OCI-LY7 (cell line): ENCODE measurements around the gene IRF2BP2. TPM values are rescaled to one million over a fixed set of nuclear protein-coding genes. Genes with fewer than 3 reads are reported as not detected.

Source experiments
- BruUV-seq: library from RNA; stranded (reverse); fragments of 400-500 nt; replicated peaks from 2 replicates; lab custom pipeline; 2021; lab: Mats Ljungman, UMichigan
- CTCF ChIA-PET: fragments of 300-600 bp; sonication (Branson Sonifier 250); formaldehyde crosslinking; loops from one replicate; lab custom pipeline; 2022; ENCODE audit warnings: antibody characterized with exemption; ENCODE audit not compliant: unreplicated experiment; lab: Charles Lee
- POLR2A ChIA-PET: fragments of 300-600 bp; sonication (Branson Sonifier 250); formaldehyde crosslinking; loops from one replicate; lab custom pipeline; 2022; ENCODE audit warnings: antibody characterized with exemption; lab: Charles Lee
- DNase-seq: peaks from one replicate; pipeline ENCODE4 v3.0.0-alpha.2; 2015; ENCODE audit warnings: low spot score
- H2AFZ ChIP-seq: fragments of 200-600 bp; sonication (generic), shearing (Covaris generic); 2 replicates; pipeline ENCODE4 v1.6.1; 2014; ENCODE audit warnings: mild to moderate bottlenecking, antibody characterized with exemption, low read length, moderate library complexity
- H3K27ac ChIP-seq: fragments of 200-600 bp; sonication (generic); 2 replicates; pipeline ENCODE4 v1.5.1; 2014; ENCODE audit warnings: mixed run types, low read depth, mild to moderate bottlenecking, moderate library complexity, low read length, inconsistent platforms; ENCODE audit not compliant: poor library complexity, severe bottlenecking
- H3K36me3 ChIP-seq: fragments of 200-600 bp; sonication (generic); 2 replicates; pipeline ENCODE4 v1.6.1; 2014; ENCODE audit warnings: mild to moderate bottlenecking, antibody characterized with exemption, low read length, moderate library complexity, mixed read lengths; ENCODE audit not compliant: insufficient read depth
- H3K4me1 ChIP-seq: fragments of 200-600 bp; sonication (generic); 2 replicates; pipeline ENCODE4 v1.5.1; 2014; ENCODE audit warnings: mild to moderate bottlenecking, low read length; ENCODE audit not compliant: insufficient read depth, poor library complexity, severe bottlenecking
- H3K4me2 ChIP-seq: fragments of 200-600 bp; sonication (generic); 2 replicates; pipeline ENCODE4 v1.6.1; 2014; ENCODE audit warnings: mild to moderate bottlenecking, low read length
- H3K4me3 ChIP-seq: fragments of 200-600 bp; sonication (generic); 2 replicates; pipeline ENCODE4 v1.5.1; 2014; ENCODE audit warnings: mild to moderate bottlenecking, low read depth, low read length; ENCODE audit not compliant: poor library complexity, severe bottlenecking
- H3K79me2 ChIP-seq: fragments of 200-600 bp; sonication (generic); 2 replicates; pipeline ENCODE4 v1.6.1; 2016; ENCODE audit warnings: low read depth, mild to moderate bottlenecking, low read length, moderate library complexity, mixed read lengths; ENCODE audit not compliant: insufficient read depth
- H3K9me2 ChIP-seq: fragments of 200-600 bp; sonication (generic); 2 replicates; pipeline ENCODE4 v1.6.1; 2016; ENCODE audit warnings: mild to moderate bottlenecking, low read length, mixed read lengths; ENCODE audit not compliant: insufficient read depth
- H3K9me3 ChIP-seq: fragments of 200-600 bp; sonication (generic); 2 replicates; pipeline ENCODE4 v1.6.1; 2014; ENCODE audit warnings: mild to moderate bottlenecking, mixed run types, low read length, mixed read lengths
- H4K20me1 ChIP-seq: fragments of 200-600 bp; sonication (generic); 2 replicates; pipeline ENCODE4 v1.6.1; 2014; ENCODE audit warnings: mild to moderate bottlenecking, antibody characterized with exemption, low read length, moderate library complexity, mixed read lengths; ENCODE audit not compliant: insufficient read depth
- EZH2phosphoT487 ChIP-seq: fragments of 200-600 bp; sonication (generic); IDR thresholded peaks from 2 replicates; pipeline ENCODE4 v1.6.1; 2018; ENCODE audit warnings: low read depth, borderline replicate concordance, mild to moderate bottlenecking, mixed run types, antibody characterized with exemption, low read length, moderate library complexity, mixed read lengths
- intact Hi-C: fragments of 100-400 bp; cut with micrococcal nuclease; formaldehyde crosslinking; loops from one replicate; pipeline ENCODE4 v1.10.0; 2022; ENCODE audit not compliant: unreplicated experiment
- total RNA-seq, 2 experiments: library from RNA; depleted of rRNA in 1 of 2; stranded (reverse); fragments of >200 nt in 1 of 2; shearing (Covaris generic) in 1 of 2; gene quantifications; 2 replicates each; pipeline ENCODE4 v1.2.3, GENCODE V29; 2014 to 2022
- TF ChIP-seq, protein P1 (sequence below): fragments of 200-600 bp; sonication (generic); conservative IDR thresholded peaks from 2 replicates; pipeline ENCODE4 v1.5.1; 2014; ENCODE audit warnings: mild to moderate bottlenecking, antibody characterized with exemption, low read length, moderate library complexity, mixed read lengths

Gene IRF2BP2
- total RNA-seq, 2 experiments from 2014 or later, result 40.6 to 65.9 TPM

GRCh38 chr1:234603221-234604204 is 6.5 kb downstream of the IRF2BP2 start:
- TF ChIP-seq, protein P1, sequence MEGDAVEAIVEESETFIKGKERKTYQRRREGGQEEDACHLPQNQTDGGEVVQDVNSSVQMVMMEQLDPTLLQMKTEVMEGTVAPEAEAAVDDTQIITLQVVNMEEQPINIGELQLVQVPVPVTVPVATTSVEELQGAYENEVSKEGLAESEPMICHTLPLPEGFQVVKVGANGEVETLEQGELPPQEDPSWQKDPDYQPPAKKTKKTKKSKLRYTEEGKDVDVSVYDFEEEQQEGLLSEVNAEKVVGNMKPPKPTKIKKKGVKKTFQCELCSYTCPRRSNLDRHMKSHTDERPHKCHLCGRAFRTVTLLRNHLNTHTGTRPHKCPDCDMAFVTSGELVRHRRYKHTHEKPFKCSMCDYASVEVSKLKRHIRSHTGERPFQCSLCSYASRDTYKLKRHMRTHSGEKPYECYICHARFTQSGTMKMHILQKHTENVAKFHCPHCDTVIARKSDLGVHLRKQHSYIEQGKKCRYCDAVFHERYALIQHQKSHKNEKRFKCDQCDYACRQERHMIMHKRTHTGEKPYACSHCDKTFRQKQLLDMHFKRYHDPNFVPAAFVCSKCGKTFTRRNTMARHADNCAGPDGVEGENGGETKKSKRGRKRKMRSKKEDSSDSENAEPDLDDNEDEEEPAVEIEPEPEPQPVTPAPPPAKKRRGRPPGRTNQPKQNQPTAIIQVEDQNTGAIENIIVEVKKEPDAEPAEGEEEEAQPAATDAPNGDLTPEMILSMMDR, result no peak
- no peak for TF ChIP-seq EZH2phosphoT487
- intact Hi-C loops, result no loop called here
- Histone ChIP-seq H3K4me1 (peaks cover 93% of the 10 kb centered on the region), H3K27ac (peak overlapping the region; percentile 32), H4K20me1 (peaks cover 10% of the 10 kb centered on the region; the same call in 1 of the 2 replicates), H3K79me2 (peaks cover 56% of the 10 kb centered on the region; the same call in 1 of the 2 replicates), H2AFZ (no peak overlapping the region), H3K9me3 (no peaks in the 10 kb centered on the region), H3K36me3 (peaks cover 31% of the 10 kb centered on the region), H3K4me2 (peak overlapping the region; percentile 88), H3K4me3 (peak overlapping the region; percentile 72), H3K9me2 (no peaks in the 10 kb centered on the region)
- POLR2A ChIA-PET, result interaction anchor here (0.8 to 4.2 kb wide), 13 partner anchors 8 to 471 kb away, joined by 3 to 50 read pairs (median 4); partner anchors contain the start of genes IRF2BP2 and TARBP1
- CTCF ChIA-PET, result interaction anchor here (0.6 to 1.3 kb wide), 2 partner anchors 9 to 81 kb away, joined by 3 to 4 read pairs; no protein-coding TSS in a partner anchor
- BruUV-seq, result no TSS peak
- no peak for DNase-seq

GRCh38 chr1:234602334-234603220 is 7.4 kb downstream of the IRF2BP2 start:
- Histone ChIP-seq H3K79me2 (peaks cover 52% of the 10 kb centered on the region; the same call in 1 of the 2 replicates), H3K4me1 (peaks cover 94% of the 10 kb centered on the region), H3K36me3 (peaks cover 28% of the 10 kb centered on the region), H3K9me2 (no peaks in the 10 kb centered on the region), H2AFZ (no peak overlapping the region), H3K9me3 (peaks cover 3% of the 10 kb centered on the region; the same call in 1 of the 2 replicates), H3K4me3 (peak overlapping the region; percentile 72), H4K20me1 (peaks cover 10% of the 10 kb centered on the region; the same call in 1 of the 2 replicates), H3K27ac (peak overlapping the region; percentile 93), H3K4me2 (peak overlapping the region; percentile 88)
- CTCF ChIA-PET, result no interaction called here
- no peak for TF ChIP-seq EZH2phosphoT487
- TF ChIP-seq, protein P1, result no peak
- BruUV-seq, result no TSS peak
- intact Hi-C loops, result no loop called here
- peak; percentile 66 for DNase-seq
- POLR2A ChIA-PET, result interaction anchor here (1.0 to 4.2 kb wide), 9 partner anchors 9 to 371 kb away, joined by 3 to 50 read pairs (median 4); partner anchors contain the start of gene IRF2BP2
